Endothelial cell (in vitro differentiated cells): ENCODE data around the gene MACROD2. TPM values are rescaled to one million over a fixed set of nuclear protein-coding genes. Genes with fewer than 3 reads are reported as not detected.
"Not testable (repeated sequence)": the region's sequence is repeated elsewhere in the genome, so short reads cannot be mapped to it uniquely, and the experiment has no call there.

Source experiments
- DNase-seq: peaks from one replicate; pipeline ENCODE4 v3.0.0; 2021; ENCODE audit warnings: low spot score
- H3K27ac Mint-ChIP-seq: one replicate; pipeline ENCODE4 v1.8.0; 2021; ENCODE audit warnings: mixed read lengths, inconsistent platforms; ENCODE audit not compliant: unreplicated experiment
- H3K27me3 Mint-ChIP-seq: one replicate; pipeline ENCODE4 v1.8.0; 2021; ENCODE audit warnings: mild to moderate bottlenecking, moderate library complexity, mixed read lengths, inconsistent platforms; ENCODE audit not compliant: unreplicated experiment
- H3K36me3 Mint-ChIP-seq: one replicate; pipeline ENCODE4 v1.8.0; 2021; ENCODE audit warnings: mild to moderate bottlenecking, low read depth, mixed read lengths, inconsistent platforms; ENCODE audit not compliant: unreplicated experiment
- H3K4me1 Mint-ChIP-seq: one replicate; pipeline ENCODE4 v1.8.0; 2021; ENCODE audit warnings: mild to moderate bottlenecking, mixed read lengths, inconsistent platforms; ENCODE audit not compliant: unreplicated experiment
- H3K4me3 Mint-ChIP-seq: one replicate; pipeline ENCODE4 v1.8.0; 2021; ENCODE audit warnings: mild to moderate bottlenecking, mixed read lengths, inconsistent platforms; ENCODE audit not compliant: unreplicated experiment
- H3K9me3 Mint-ChIP-seq: one replicate; pipeline ENCODE4 v1.8.0; 2021; ENCODE audit warnings: mixed read lengths, inconsistent platforms; ENCODE audit not compliant: unreplicated experiment
- total RNA-seq: library from RNA; stranded (reverse); fragmentation: NEBNext Ultra II Directional; extraction: Animal tissue kit (Norgen Biotek cat#: 25700); gene quantifications from one replicate; pipeline ENCODE4 v1.2.1, GENCODE V29; 2021; ENCODE audit not compliant: unreplicated experiment
- TF ChIP-seq, protein P1 (sequence below): fragments of 200-600 bp; sonication (generic); IDR thresholded peaks from one replicate; pipeline ENCODE4 v1.5.0; 2021; ENCODE audit warnings: antibody characterized with exemption; ENCODE audit not compliant: unreplicated experiment

The MACROD2 gene
- total RNA-seq, 1 donor from 2014 or later = 6.4 TPM

- no peaks in the 10 kb centered on the region for H3K36me3 Mint-ChIP-seq
- H3K27ac Mint-ChIP-seq = no peak overlapping the region
- no peak overlapping the region for H3K4me3 Mint-ChIP-seq
- TF ChIP-seq, protein P1, sequence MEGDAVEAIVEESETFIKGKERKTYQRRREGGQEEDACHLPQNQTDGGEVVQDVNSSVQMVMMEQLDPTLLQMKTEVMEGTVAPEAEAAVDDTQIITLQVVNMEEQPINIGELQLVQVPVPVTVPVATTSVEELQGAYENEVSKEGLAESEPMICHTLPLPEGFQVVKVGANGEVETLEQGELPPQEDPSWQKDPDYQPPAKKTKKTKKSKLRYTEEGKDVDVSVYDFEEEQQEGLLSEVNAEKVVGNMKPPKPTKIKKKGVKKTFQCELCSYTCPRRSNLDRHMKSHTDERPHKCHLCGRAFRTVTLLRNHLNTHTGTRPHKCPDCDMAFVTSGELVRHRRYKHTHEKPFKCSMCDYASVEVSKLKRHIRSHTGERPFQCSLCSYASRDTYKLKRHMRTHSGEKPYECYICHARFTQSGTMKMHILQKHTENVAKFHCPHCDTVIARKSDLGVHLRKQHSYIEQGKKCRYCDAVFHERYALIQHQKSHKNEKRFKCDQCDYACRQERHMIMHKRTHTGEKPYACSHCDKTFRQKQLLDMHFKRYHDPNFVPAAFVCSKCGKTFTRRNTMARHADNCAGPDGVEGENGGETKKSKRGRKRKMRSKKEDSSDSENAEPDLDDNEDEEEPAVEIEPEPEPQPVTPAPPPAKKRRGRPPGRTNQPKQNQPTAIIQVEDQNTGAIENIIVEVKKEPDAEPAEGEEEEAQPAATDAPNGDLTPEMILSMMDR = no peak
- DNase-seq = no peak
- peaks cover 20% of the 10 kb centered on the region for H3K4me1 Mint-ChIP-seq
- H3K27me3 Mint-ChIP-seq = no peaks in the 10 kb centered on the region
- H3K9me3 Mint-ChIP-seq = no peaks in the 10 kb centered on the region
These were observed 929.1 kb downstream of the MACROD2 start for GRCh38 chr20:14924433-14924832.

DNA sequence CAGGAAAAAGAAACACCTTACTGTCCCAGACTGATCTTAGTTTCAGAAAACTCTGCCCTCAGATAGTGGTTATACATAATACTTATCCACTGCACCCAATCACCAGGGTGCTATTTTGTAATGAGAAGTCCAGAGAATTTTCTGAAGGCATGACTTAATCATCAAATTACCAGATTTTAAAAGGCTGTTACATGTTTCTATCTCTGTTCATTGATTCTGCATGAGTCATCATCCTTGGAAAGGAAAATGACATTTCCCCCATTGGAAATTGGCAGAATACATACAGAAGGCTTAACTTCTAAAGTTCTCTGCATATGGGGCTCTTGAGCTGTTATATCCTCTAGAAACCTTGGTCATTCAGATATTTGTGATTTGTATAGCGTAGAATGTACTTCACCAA is 930.0 kb downstream of the MACROD2 start:
- H3K27ac Mint-ChIP-seq = no peak overlapping the region
- TF ChIP-seq, protein P1 = no peak
- DNase-seq = no peak
- no peaks in the 10 kb centered on the region for H3K36me3 Mint-ChIP-seq
- H3K27me3 Mint-ChIP-seq = no peaks in the 10 kb centered on the region
- no peak overlapping the region for H3K4me3 Mint-ChIP-seq
- H3K9me3 Mint-ChIP-seq = no peaks in the 10 kb centered on the region
- peaks cover 12% of the 10 kb centered on the region for H3K4me1 Mint-ChIP-seq

DNA sequence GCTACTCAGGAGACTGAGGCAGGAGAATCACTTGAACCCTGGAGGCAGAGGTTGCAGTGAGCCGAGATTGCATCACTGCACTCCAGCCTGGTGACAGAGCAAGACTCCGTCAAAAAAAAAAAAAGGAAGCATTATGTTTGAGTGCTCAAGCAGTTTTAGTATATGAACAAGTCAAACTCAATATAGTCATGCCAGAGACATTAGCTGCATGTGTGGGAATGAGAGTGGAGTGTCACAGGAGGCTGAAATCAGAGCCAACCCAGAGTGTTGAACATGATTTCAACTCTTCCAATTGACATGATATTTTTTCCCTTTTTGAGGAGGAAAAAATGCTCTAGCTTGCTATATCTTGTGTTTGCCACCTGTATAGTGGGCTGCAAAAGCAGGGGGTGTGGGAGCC is 931.1 kb downstream of the MACROD2 start:
- H3K4me1 Mint-ChIP-seq = peaks cover 12% of the 10 kb centered on the region

DNA sequence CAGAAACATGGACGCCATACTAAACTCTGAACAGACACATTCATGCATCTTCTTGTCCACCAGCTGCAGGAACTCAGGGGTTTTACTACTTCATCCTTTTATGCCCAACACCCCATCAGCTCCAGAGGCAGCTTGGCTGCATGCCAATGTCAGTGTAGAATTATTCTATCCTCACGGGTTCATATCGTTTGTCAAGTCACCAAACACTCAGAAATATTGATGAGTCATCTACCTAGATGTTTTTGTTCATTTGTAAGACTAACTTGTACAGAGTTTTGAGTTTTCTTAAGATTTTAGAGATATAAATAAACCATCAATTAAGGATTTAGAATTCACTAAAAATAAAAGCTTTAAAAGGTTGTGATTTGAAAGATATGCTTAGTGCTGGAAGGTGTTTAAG is 932.8 kb downstream of the MACROD2 start:
- H3K36me3 Mint-ChIP-seq = no peaks in the 10 kb centered on the region
- no peaks in the 10 kb centered on the region for H3K27me3 Mint-ChIP-seq
- no peak overlapping the region for H3K4me3 Mint-ChIP-seq
- TF ChIP-seq, protein P1 = no peak
- DNase-seq = no peak
- no peaks in the 10 kb centered on the region for H3K9me3 Mint-ChIP-seq
- peaks cover 12% of the 10 kb centered on the region for H3K4me1 Mint-ChIP-seq
- no peak overlapping the region for H3K27ac Mint-ChIP-seq

More for the DNA sequence above, 931.1 kb downstream of the MACROD2 start:
- not testable (repeated sequence) for H3K27me3 Mint-ChIP-seq, DNase-seq, H3K9me3 Mint-ChIP-seq, H3K27ac Mint-ChIP-seq, H3K4me3 Mint-ChIP-seq, H3K36me3 Mint-ChIP-seq

DNA sequence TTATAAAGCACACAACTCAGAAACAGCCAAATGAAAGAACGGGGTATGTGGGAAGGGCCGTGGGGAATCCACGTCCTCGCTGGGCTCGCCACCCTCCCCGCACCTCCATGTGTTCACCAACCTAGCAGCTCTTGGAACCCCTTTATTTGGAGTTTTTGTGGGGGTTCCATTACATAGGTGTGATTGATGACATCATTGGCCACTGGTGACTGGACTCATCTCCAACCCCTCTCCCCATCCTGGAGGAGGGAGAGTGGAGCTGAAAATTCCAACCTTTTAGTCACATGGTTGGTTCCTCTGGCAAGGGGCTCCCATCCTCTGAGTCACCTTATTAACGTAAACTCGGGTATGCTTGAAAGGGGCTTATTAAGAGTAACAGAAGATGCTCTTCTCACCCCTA is 934.1 kb downstream of the MACROD2 start:
- H3K36me3 Mint-ChIP-seq = no peaks in the 10 kb centered on the region
- DNase-seq = no peak
- H3K27me3 Mint-ChIP-seq = no peaks in the 10 kb centered on the region
- H3K4me1 Mint-ChIP-seq = peaks cover 11% of the 10 kb centered on the region
- TF ChIP-seq, protein P1 = no peak
- H3K27ac Mint-ChIP-seq = no peak overlapping the region
- H3K9me3 Mint-ChIP-seq = no peaks in the 10 kb centered on the region
- H3K4me3 Mint-ChIP-seq = no peak overlapping the region

DNA sequence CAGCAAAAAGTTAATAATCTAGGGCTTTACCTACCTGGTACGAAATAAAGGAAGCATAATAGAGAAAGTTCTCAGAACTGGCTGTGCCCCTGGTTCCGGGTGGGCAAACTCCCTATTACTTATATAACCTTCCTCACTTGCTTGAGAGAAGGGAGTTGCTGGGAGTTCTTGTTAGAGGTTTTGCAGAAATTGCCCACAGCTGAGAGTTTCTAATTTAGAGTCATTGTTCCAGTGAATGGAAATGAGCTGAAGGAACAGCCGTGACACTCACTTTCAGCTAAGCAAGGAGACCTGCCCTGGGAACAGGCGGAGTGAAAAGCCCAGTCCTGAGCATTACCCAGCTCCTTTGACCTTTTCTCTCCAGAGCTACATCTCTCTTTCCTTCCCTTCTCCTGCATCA is 936.7 kb downstream of the MACROD2 start:
- no peak for DNase-seq
- Mint-ChIP-seq H3K4me3 (no peak overlapping the region), H3K27ac (no peak overlapping the region), H3K9me3 (no peaks in the 10 kb centered on the region), H3K36me3 (no peaks in the 10 kb centered on the region), H3K27me3 (no peaks in the 10 kb centered on the region), H3K4me1 (peaks cover 5% of the 10 kb centered on the region)
- TF ChIP-seq, protein P1 = no peak
